ENCODE data around the gene NSRP1.

DNA sequence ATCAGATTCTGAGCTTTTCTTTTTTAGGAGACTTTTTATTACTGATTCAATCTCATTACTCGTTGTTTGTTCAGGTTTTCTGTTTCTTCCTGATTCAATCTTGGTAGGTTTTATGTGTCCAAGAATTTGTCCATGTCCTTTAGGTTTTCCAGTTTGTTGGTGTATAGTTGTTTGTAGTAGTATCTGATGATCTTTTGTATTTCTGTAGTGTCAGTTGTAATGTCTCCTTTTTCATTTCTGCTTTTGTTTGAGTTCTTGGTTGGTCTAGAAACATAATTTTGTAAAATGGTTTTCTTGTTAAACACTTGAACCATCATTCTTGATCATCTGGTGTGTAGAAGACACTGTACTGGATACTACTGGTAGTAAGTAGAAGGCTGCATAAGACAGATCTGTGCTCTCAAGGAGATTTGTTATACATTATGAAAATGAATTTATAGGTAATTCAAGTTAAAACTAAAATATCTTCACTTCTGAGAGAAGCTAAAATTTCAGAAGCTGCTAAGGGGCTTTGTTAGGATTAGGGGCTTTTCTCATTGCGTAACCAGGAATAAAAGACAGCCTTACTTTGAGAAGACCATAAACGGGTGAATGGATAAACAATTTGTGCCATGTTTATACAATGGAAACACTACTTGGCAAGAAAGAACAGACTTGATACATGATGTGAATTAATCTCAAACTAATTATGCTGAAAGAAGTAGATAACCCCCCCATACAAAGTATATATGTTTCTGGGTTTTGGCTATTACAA, 44.0 kb downstream of the NSRP1 start:
- TF ChIP-seq, protein P1, sequence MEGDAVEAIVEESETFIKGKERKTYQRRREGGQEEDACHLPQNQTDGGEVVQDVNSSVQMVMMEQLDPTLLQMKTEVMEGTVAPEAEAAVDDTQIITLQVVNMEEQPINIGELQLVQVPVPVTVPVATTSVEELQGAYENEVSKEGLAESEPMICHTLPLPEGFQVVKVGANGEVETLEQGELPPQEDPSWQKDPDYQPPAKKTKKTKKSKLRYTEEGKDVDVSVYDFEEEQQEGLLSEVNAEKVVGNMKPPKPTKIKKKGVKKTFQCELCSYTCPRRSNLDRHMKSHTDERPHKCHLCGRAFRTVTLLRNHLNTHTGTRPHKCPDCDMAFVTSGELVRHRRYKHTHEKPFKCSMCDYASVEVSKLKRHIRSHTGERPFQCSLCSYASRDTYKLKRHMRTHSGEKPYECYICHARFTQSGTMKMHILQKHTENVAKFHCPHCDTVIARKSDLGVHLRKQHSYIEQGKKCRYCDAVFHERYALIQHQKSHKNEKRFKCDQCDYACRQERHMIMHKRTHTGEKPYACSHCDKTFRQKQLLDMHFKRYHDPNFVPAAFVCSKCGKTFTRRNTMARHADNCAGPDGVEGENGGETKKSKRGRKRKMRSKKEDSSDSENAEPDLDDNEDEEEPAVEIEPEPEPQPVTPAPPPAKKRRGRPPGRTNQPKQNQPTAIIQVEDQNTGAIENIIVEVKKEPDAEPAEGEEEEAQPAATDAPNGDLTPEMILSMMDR (conservative IDR thresholded peaks at IDR 0.05; ENCODE audit: low read length), result no peak
- no peak for TF ChIP-seq EZH2phosphoT487 (IDR thresholded peaks at IDR 0.05; ENCODE audit: borderline replicate concordance)

All from Loucy (cell line).